Esophagus squamous epithelium (tissue), 5 donors: Measurements from ENCODE around the gene INSYN2B. TPM values are rescaled to one million over a fixed set of nuclear protein-coding genes. Genes with fewer than 3 reads are reported as not detected.

Experiments
- DNase-seq: peaks from one replicate; lab custom pipeline; 2025; lab: John Stamatoyannopoulos, UW
- H3K27ac ChIP-seq, 4 donors: fragments of 200-600 bp; sonication (generic); one replicate each; pipeline ENCODE4 v1.5.1; 2016 to 2019; ENCODE audit warnings: mild to moderate bottlenecking in 1 of 4
- H3K27me3 ChIP-seq, 4 donors: fragments of 200-600 bp; sonication (generic); 1 replicate in 3 of 4; 2 replicates in 1 of 4; pipeline versions ENCODE4 v1.5.1 to v1.6.0; 2017 to 2021; ENCODE audit warnings: antibody characterized with exemption in 1 of 4
- H3K36me3 ChIP-seq, 3 donors: fragments of 200-600 bp; sonication (generic); one replicate each; pipeline ENCODE4 v1.5.1; 2016 to 2019
- H3K4me1 ChIP-seq, 3 donors: fragments of 200-600 bp; sonication (generic); one replicate each; pipeline ENCODE4 v1.5.1; 2017 to 2019
- H3K4me3 ChIP-seq, 4 donors: fragments of 200-600 bp; sonication (generic); 1 replicate in 3 of 4; 2 replicates in 1 of 4; pipeline ENCODE4 v1.5.1; 2016 to 2019; ENCODE audit warnings: mild to moderate bottlenecking in 2 of 4, moderate library complexity in 1 of 4
- H3K9me3 ChIP-seq, 3 donors: fragments of 200-600 bp; sonication (generic); one replicate each; pipeline ENCODE4 v1.5.1; 2016 to 2019
- CTCF ChIP-seq, 6 experiments: fragments of 450-650 bp in 4 of 6; fragments of 200-600 bp in 2 of 6; sonication (generic) in 2 of 6; IDR thresholded peaks; one replicate each; pipeline ENCODE4 v1.5.1; 2016 to 2019; ENCODE audit warnings: antibody characterized with exemption in 6 of 6, mild to moderate bottlenecking in 4 of 6, moderate library complexity in 4 of 6
- POLR2A ChIP-seq, 4 donors: fragments of 450-650 bp; IDR thresholded peaks; one replicate each; pipeline ENCODE4 v1.6.1; 2017; ENCODE audit warnings: antibody characterized with exemption in 4 of 4, mild to moderate bottlenecking in 4 of 4, moderate library complexity in 3 of 4
- WGBS, 2 donors: methylation state at CpG; one replicate each; pipeline ENCODE4 v1.1.5; 2018; 5-methylcytosine and 5-hydroxymethylcytosine counted together
- intact Hi-C: fragments of 100-400 bp; cut with DNase I; formaldehyde crosslinking; loops from one replicate; pipeline ENCODE4 v1.15.0; 2022
- total RNA-seq, 4 donors: library from RNA; depleted of rRNA; stranded (reverse); fragments of >200 nt; gene quantifications; one replicate each; pipeline ENCODE4 v1.1.0, GENCODE V29; 2016
- donor health status: DM: yes; HTN: yes; CAD: no.

INSYN2B gene
- total RNA-seq, 4 donors from 2014 or later = 0.09 TPM; not detected in 3

DNA sequence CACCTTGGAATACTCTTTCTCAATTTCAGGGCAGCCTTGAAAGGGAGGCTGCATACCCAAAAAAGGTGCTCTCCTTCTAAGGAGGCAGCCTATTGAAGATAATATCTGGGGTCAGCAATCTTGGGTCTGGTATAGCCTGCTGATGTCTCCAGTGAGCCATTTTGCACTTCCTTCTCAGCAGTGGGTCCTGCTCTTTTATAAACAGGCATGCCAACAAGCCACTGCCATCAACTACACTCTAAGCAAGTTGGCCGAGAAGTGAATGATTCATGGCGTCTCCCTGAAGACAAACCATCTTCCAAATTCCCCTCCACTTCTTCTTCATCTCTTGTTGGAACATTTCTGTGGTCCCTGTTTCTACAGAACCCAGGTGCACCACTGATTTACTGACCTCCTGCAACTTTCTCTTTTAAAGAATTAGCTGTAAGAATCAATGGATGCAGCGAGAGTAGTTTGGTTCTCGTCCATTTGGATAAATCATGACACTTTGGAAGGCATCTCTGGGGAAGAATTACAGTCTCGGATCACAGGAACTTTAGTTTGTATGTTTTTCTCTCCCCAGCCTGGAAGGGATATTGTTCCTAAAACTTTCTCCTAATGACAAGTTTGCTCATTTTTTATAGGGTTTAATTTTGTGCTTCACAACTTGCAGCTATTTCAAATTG is 108.3 kb downstream of the INSYN2B start:
- H3K9me3 ChIP-seq = no peaks in the 10 kb centered on the region
- H3K4me3 ChIP-seq = no peak overlapping the region
- H3K4me1 ChIP-seq = peaks cover 0 to 2% (median 0%) of the 10 kb centered on the region in 3 donors
- TF ChIP-seq CTCF (IDR thresholded peaks at IDR 0.05) (no peak), POLR2A (IDR thresholded peaks at IDR 0.05) (no peak)
- H3K36me3 ChIP-seq = no peaks in the 10 kb centered on the region
- no peaks in the 10 kb centered on the region for H3K27me3 ChIP-seq
- DNase-seq = no peak
- no peak overlapping the region for H3K27ac ChIP-seq
- intact Hi-C loops = no loop called here
- 74 to 85% methylated on average over 5 of the region's 5 CpGs for WGBS, 2 donors

GRCh38 chr5:169870211-169870610 is 110.1 kb downstream of the INSYN2B start:
- intact Hi-C loops = no loop called here
- Histone ChIP-seq H3K4me3 (no peak overlapping the region), H3K9me3 (no peaks in the 10 kb centered on the region), H3K27ac (no peak overlapping the region), H3K36me3 (no peaks in the 10 kb centered on the region), H3K4me1 (no peaks in the 10 kb centered on the region), H3K27me3 (no peaks in the 10 kb centered on the region)
- DNase-seq = no peak
- TF ChIP-seq POLR2A (IDR thresholded peaks at IDR 0.05) = no peak
- TF ChIP-seq CTCF (IDR thresholded peaks at IDR 0.05) = no peak
- WGBS, 2 donors = 32 to 37% methylated on average over 1 to 2 of the region's 2 CpGs

DNA sequence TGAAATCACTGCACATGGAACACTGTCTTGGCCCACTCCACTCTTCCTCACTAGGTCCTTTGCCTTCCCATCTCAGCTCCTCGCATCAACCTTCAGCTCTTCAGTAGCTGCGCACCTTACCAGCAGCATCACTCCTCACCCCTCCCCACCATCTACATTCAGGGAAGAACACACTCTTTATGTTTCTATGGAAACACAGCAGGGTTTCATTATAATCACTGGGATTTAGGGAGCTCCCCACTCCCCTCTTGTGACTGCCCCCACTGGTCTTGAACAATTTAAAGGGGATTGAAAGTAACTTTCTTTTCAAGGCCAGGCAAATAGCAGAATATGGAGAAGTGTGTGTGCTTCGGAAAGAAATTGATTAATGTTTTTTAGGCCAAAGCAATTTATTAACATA is 111.2 kb downstream of the INSYN2B start:
- H3K27me3 ChIP-seq = no peaks in the 10 kb centered on the region
- DNase-seq = no peak
- no peak for TF ChIP-seq CTCF (IDR thresholded peaks at IDR 0.05)
- no peak for TF ChIP-seq POLR2A (IDR thresholded peaks at IDR 0.05)
- H3K4me3 ChIP-seq = no peak overlapping the region
- H3K4me1 ChIP-seq = no peaks in the 10 kb centered on the region
- no peaks in the 10 kb centered on the region for H3K9me3 ChIP-seq
- no peak overlapping the region for H3K27ac ChIP-seq
- WGBS, 2 donors = 87 to 94% methylated on average over 3 of the region's 3 CpGs
- no peaks in the 10 kb centered on the region for H3K36me3 ChIP-seq
- intact Hi-C loops = no loop called here

- Histone ChIP-seq H3K36me3 (no peaks in the 10 kb centered on the region), H3K27me3 (no peaks in the 10 kb centered on the region), H3K9me3 (no peaks in the 10 kb centered on the region), H3K27ac (no peak overlapping the region), H3K4me3 (no peak overlapping the region), H3K4me1 (no peaks in the 10 kb centered on the region)
- no peak for DNase-seq
- WGBS, 2 donors = 85 to 93% methylated on average over 2 of the region's 2 CpGs
- intact Hi-C loops = no loop called here
- TF ChIP-seq CTCF (IDR thresholded peaks at IDR 0.05) (no peak), POLR2A (IDR thresholded peaks at IDR 0.05) (no peak)
Measured at GRCh38 chr5:169867347-169867746, 112.9 kb downstream of the INSYN2B start.

GRCh38 chr5:169864483-169864882 is 115.8 kb downstream of the INSYN2B start:
- no peaks in the 10 kb centered on the region for H3K36me3 ChIP-seq
- H3K9me3 ChIP-seq = no peaks in the 10 kb centered on the region
- intact Hi-C loops = no loop called here
- no peak overlapping the region for H3K4me3 ChIP-seq
- TF ChIP-seq CTCF (IDR thresholded peaks at IDR 0.05) = no peak
- no peak for TF ChIP-seq POLR2A (IDR thresholded peaks at IDR 0.05)
- WGBS, 2 donors = 82% methylated on average over 1 of the region's 1 CpG; no CpG with 5 or more reads in 1 of the 2 donors
- DNase-seq = no peak
- no peaks in the 10 kb centered on the region for H3K4me1 ChIP-seq
- H3K27me3 ChIP-seq = no peaks in the 10 kb centered on the region
- no peak overlapping the region for H3K27ac ChIP-seq
